ENCODE measurements around the gene ADGRL4.

GRCh38 chr1:78840453-78841271, 165.9 kb downstream of the ADGRL4 start:
- TF ChIP-seq CTCF (IDR thresholded peaks at IDR 0.05; ENCODE audit: insufficient read depth, low read length, poor library complexity, severe bottlenecking) (no peak), EZH2phosphoT487 (conservative IDR thresholded peaks at IDR 0.05; ENCODE audit: low read length) (no peak)
